ENCODE results near the gene NRSN2.
"Not testable (repeated sequence)": the region's sequence is repeated elsewhere in the genome, so short reads cannot be mapped to it uniquely, and the experiment has no call there.

GRCh38 chr20:372543-373082 lies 25.7 kb downstream of the NRSN2 start:
- not testable (repeated sequence) for TF ChIP-seq POLR2AphosphoS5 (IDR thresholded peaks at IDR 0.05; ENCODE audit: borderline replicate concordance, low read depth, low read length); EZH2 (IDR thresholded peaks at IDR 0.05); FOXP2 (optimal IDR thresholded peaks at IDR 0.05; ENCODE audit: control extremely low read depth, extremely low read length, insufficient read depth)
